NB4 (cell line): Measurements from ENCODE around the gene TMEM121.

Experiments used
- POLR2A ChIP-seq: IDR thresholded peaks from 2 replicates; pipeline ENCODE4 v1.6.1; 2011; ENCODE audit warnings: mild to moderate bottlenecking; ENCODE audit not compliant: insufficient read length; ENCODE audit errors: extremely low read depth
- TF ChIP-seq, protein P1 (sequence below): IDR thresholded peaks from one replicate; pipeline ENCODE4 v1.5.1; 2012; ENCODE audit warnings: low read depth, low read length
- TF ChIP-seq, protein P2 (sequence below): IDR thresholded peaks from 2 replicates; pipeline ENCODE4 v1.6.1; 2011; ENCODE audit warnings: low read depth, low read length

DNA sequence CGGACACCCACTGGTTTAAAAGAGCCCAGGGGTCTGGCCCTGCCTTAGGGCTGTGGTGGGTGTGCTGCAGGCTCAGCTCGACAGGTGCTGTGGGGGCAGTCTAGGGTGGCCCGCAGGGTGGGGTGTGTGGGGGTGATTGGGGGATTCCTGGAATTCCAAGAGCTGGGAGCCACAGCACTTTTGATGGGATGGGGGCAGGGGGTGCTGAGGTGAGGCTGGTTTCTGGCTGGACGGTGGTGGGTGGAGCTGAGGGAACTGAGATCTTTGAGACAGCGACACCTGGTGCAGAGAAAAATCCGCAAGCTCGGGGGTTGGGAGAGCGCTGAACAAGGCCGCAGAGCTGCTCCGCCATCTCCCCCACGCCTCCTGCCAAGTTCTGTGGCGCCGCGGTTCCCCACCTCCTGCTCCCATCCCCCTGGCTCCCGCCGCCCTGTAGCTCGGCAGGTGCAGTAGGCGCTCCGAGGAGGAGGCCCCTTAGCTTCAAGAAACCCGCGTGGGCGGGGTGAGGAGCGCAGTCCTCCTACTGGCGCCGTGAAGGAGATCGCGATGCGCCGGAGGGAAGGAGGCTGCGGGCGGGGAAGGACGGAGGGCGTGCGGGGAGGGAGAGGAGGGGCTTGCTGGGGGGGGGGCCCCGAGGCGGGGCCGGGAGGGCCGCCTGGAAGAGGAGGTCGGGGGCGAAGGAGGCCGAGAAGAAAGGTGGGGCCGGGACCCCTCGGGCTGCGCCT is 36.7 kb upstream of the TMEM121 start:
- TF ChIP-seq, protein P1, sequence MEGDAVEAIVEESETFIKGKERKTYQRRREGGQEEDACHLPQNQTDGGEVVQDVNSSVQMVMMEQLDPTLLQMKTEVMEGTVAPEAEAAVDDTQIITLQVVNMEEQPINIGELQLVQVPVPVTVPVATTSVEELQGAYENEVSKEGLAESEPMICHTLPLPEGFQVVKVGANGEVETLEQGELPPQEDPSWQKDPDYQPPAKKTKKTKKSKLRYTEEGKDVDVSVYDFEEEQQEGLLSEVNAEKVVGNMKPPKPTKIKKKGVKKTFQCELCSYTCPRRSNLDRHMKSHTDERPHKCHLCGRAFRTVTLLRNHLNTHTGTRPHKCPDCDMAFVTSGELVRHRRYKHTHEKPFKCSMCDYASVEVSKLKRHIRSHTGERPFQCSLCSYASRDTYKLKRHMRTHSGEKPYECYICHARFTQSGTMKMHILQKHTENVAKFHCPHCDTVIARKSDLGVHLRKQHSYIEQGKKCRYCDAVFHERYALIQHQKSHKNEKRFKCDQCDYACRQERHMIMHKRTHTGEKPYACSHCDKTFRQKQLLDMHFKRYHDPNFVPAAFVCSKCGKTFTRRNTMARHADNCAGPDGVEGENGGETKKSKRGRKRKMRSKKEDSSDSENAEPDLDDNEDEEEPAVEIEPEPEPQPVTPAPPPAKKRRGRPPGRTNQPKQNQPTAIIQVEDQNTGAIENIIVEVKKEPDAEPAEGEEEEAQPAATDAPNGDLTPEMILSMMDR, result peak; percentile 50
- no peak for TF ChIP-seq POLR2A
- TF ChIP-seq, protein P2, sequence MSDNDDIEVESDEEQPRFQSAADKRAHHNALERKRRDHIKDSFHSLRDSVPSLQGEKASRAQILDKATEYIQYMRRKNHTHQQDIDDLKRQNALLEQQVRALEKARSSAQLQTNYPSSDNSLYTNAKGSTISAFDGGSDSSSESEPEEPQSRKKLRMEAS, result peak; percentile 57
